ENCODE measurements around the gene CYGB. TPM values are rescaled to one million over a fixed set of nuclear protein-coding genes. Genes with fewer than 3 reads are reported as not detected.
"Not testable (repeated sequence)": the region's sequence is repeated elsewhere in the genome, so short reads cannot be mapped to it uniquely, and the experiment has no call there.

CYGB gene
- total RNA-seq, 4 donors from 2014 or later = 5.8 to 81.7 (median 11.1) TPM

DNA sequence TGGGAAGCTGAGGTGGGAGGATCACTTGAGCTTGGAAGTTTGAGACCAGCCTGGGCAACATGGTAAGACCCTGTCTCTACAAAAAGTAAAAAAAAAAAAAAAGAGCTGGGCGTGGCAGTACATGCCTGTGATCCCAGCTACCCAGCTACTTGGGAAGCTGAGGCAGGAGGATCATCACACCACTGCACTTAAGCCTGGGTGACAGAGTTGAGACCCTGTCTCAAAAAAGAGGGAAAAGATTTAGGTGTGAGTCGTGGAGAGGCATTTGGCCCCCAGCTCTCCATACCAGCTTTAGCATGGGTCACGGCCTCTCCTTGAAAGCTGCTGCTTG, 29.1 kb upstream of the CYGB start:
- Histone ChIP-seq H3K4me3 (no peak overlapping the region), H3K9me3 (no peaks in the 10 kb centered on the region), H3K27ac (no peak overlapping the region), H3K4me1 (peaks cover 0 to 9% (median 2%) of the 10 kb centered on the region in 4 donors), H3K36me3 (peaks cover 0 to 23% (median 0%) of the 10 kb centered on the region in 3 donors), H3K27me3 (no peaks in the 10 kb centered on the region)
- TF ChIP-seq, protein P1, sequence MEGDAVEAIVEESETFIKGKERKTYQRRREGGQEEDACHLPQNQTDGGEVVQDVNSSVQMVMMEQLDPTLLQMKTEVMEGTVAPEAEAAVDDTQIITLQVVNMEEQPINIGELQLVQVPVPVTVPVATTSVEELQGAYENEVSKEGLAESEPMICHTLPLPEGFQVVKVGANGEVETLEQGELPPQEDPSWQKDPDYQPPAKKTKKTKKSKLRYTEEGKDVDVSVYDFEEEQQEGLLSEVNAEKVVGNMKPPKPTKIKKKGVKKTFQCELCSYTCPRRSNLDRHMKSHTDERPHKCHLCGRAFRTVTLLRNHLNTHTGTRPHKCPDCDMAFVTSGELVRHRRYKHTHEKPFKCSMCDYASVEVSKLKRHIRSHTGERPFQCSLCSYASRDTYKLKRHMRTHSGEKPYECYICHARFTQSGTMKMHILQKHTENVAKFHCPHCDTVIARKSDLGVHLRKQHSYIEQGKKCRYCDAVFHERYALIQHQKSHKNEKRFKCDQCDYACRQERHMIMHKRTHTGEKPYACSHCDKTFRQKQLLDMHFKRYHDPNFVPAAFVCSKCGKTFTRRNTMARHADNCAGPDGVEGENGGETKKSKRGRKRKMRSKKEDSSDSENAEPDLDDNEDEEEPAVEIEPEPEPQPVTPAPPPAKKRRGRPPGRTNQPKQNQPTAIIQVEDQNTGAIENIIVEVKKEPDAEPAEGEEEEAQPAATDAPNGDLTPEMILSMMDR (IDR thresholded peaks at IDR 0.05) = no peak
- TF ChIP-seq POLR2A (IDR thresholded peaks at IDR 0.05) = no peak
- DNase-seq = no peak

DNA sequence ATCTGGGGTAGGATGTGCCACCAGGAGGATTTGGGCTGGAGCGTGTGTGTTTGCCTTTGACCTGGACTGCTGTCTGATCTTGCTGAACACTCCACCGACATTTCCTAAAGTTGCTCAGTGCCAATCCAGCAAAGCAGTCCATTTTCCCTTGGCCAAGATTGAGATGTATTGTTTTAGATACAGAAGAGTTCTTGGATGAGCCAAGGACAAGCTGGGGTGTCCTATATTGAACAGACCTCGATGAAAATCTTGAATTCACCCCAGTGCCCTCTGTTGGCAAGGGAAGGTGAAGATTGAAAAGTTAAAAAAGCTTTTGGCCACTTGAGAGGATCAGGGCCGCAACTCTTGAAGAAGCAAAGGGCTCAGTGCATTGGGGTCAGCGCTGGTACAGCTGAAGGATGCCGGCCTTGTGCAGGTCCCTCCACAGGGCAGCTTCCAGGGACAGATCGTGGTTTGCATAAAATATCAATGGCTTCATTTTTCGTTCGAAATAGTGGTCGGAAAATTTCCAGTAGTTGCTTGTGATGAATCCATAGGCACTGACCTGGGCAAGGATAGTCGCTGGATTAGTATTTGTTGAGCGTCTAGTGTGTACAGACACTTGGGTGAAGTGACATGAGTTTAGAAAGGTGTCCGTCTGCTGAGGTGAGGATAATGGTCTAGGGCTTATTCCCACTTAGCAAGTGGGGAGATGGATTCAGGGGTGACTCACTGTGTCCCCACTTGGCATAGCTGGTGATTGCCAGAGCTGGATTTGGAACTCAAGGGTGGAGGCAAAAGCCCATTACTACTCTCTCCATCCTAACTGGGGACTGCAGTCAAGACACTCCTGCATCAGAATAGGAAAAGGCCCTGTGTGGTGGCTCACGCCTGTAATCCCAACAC, 28.5 kb upstream of the CYGB start:
- Histone ChIP-seq H3K27ac (no peak overlapping the region), H3K4me3 (no peak overlapping the region), H3K9me3 (no peaks in the 10 kb centered on the region), H3K27me3 (no peaks in the 10 kb centered on the region), H3K36me3 (peaks cover 0 to 25% (median 0%) of the 10 kb centered on the region in 3 donors), H3K4me1 (peaks cover 0 to 15% (median 2%) of the 10 kb centered on the region in 4 donors)
- DNase-seq = no peak
- no peak for TF ChIP-seq POLR2A (IDR thresholded peaks at IDR 0.05)
- TF ChIP-seq, protein P1 (IDR thresholded peaks at IDR 0.05) = no peak

DNA sequence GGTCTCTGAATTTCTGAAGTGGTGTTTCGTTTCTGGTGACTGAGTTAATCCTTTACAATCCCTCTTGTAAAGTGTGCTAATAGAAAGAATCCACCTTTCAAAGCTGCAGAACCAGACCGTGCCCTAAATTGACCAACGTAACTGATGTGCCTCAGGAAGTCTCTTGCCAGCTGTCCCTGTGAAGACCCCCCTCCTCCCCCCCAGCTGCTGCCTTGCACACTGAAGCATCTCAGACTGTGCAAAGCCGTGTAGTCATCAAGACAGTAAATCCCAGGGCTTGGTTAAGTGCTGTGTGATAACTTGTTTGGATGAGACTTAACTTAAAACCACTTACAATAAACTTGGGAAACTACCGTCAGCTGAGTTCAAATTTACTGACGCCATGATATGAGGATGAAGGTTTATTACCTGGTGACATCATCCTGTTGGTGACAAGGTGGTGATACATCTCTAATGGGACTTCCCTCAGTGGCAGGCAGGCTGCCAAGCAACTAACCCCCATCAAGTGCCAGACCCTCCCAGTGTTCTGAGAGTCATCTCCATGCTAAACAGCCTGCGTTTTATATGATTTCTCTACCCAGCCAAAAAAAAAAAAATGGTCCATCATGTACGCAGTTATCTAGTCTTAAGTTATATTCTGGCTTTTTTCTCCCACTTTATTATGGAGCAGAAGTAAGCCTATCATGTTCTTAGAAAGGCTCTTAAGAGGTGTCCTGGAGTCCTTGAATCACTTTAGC, 27.6 kb upstream of the CYGB start:
- not testable (repeated sequence) for H3K9me3 ChIP-seq, H3K27ac ChIP-seq, DNase-seq, H3K27me3 ChIP-seq, H3K4me3 ChIP-seq
- peaks cover 0 to 25% (median 0%) of the 10 kb centered on the region in 3 donors for H3K36me3 ChIP-seq
- H3K4me1 ChIP-seq = peaks cover 0 to 23% (median 6%) of the 10 kb centered on the region in 4 donors

DNA sequence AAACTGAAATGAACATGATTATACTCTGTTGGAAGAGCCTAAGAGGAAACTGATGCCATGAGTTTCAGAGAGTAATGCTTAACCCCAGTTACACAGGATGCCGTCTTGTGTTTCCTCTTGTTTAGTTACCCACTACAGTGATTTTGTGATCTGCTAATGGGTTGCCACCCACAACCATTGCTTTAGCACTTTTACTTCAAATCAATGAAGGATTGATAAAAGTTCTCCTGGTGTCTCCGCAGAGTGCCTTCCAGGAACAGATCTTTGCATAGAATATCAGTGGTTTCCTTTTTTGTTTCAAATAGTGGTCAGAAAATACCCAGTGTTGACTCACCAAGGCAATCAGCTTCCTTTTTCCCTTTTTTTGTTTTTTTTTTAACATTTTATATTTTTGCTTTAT, 25.9 kb upstream of the CYGB start:
- H3K36me3 ChIP-seq = peaks cover 0 to 25% (median 0%) of the 10 kb centered on the region in 3 donors
- not testable (repeated sequence) for H3K4me3 ChIP-seq, H3K27me3 ChIP-seq, H3K27ac ChIP-seq, DNase-seq, H3K9me3 ChIP-seq
- peaks cover 0 to 39% (median 7%) of the 10 kb centered on the region in 4 donors for H3K4me1 ChIP-seq

DNA sequence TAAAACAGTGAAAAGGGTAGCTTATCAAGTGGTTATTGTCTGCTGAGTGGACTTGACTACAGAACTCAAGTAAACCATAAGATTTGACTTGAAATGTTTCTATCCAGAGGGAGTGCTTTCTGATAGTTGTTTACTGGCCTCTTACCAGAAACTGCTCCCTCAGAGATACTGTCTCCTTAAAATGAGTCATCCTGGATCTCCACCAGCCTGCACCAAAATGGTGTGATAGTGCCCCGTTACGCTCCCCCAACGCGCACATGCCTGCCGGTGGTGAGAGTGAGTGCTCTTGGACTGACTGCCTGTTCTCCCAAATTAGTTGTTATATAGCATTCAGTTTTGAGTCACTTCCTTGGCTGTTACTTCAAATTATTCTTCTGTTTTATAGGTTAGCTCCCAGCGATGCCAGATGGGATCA, 25.2 kb upstream of the CYGB start:
- DNase-seq = no peak
- Histone ChIP-seq H3K27me3 (no peaks in the 10 kb centered on the region), H3K4me1 (peaks cover 0 to 39% (median 5%) of the 10 kb centered on the region in 4 donors), H3K36me3 (peaks cover 0 to 25% (median 0%) of the 10 kb centered on the region in 3 donors), H3K27ac (peak overlapping the region in 1 of 4 donors; percentile 19), H3K4me3 (no peak overlapping the region), H3K9me3 (no peaks in the 10 kb centered on the region)
- TF ChIP-seq, protein P1 (IDR thresholded peaks at IDR 0.05) = no peak
- TF ChIP-seq POLR2A (IDR thresholded peaks at IDR 0.05) = no peak

DNA sequence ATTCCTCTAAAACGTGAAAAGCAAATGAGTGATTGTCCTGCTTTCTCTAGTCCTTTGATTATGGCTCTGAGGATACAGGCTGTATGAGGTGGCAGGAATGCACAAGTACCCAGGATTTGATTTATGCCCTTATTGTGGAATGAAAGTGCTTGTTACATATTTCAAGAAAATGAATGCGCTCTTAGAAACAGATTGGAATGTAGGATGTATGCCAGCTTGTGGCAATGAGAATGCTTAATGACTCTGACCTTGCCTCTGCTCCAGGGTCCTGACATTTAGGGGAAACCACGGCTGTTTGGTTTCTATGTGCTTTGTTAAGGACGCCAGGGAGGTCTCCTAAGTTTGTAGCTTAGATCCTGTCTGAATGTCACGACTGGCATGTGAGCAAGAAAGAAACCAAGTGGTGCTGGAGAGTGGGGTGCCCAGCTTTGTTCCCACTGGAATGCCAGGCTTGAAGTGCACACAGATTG, 24.3 kb upstream of the CYGB start:
- no peak for DNase-seq
- Histone ChIP-seq H3K4me1 (peaks cover 0 to 40% (median 5%) of the 10 kb centered on the region in 4 donors), H3K27ac (peak overlapping the region in 2 of 4 donors; percentile 40 to 55), H3K9me3 (no peaks in the 10 kb centered on the region), H3K4me3 (no peak overlapping the region), H3K27me3 (no peaks in the 10 kb centered on the region), H3K36me3 (peaks cover 0 to 22% (median 0%) of the 10 kb centered on the region in 3 donors)
- TF ChIP-seq, protein P1 (IDR thresholded peaks at IDR 0.05) = no peak
- TF ChIP-seq POLR2A (IDR thresholded peaks at IDR 0.05) = no peak
